Stimulated activated CD4-positive, alpha-beta T cell treated with anti-CD3 and anti-CD28 coated beads, Interleukin-1b, Interleukin-23, amount 100 ng/mL, for 4 hours (primary cell): Measurements from ENCODE around the gene LRRC37B.
"Not testable (repeated sequence)": the region's sequence is repeated elsewhere in the genome, so short reads cannot be mapped to it uniquely, and the experiment has no call there.

Experiments
- DNase-seq, 2 donors: peaks; one replicate each; pipeline ENCODE4 v3.0.0-alpha.2; 2020; ENCODE audit warnings: low read depth in 2 of 2

The LRRC37B gene

GRCh38 chr17:32041306-32041875 lies 34.2 kb downstream of the LRRC37B start:
- DNase-seq = not testable (repeated sequence)

- DNase-seq = not testable (repeated sequence)
Measured at GRCh38 chr17:32042266-32042665, 35.1 kb downstream of the LRRC37B start.

GRCh38 chr17:32045611-32046010 lies 38.4 kb downstream of the LRRC37B start:
- not testable (repeated sequence) for DNase-seq

GRCh38 chr17:32047663-32048062 lies 40.5 kb downstream of the LRRC37B start:
- DNase-seq = not testable (repeated sequence)

GRCh38 chr17:32054985-32055384 lies 47.8 kb downstream of the LRRC37B start:
- DNase-seq = not testable (repeated sequence)

- DNase-seq = not testable (repeated sequence)
Measured at GRCh38 chr17:32055425-32055824, 48.2 kb downstream of the LRRC37B start.

GRCh38 chr17:32056500-32056899 lies 49.3 kb downstream of the LRRC37B start:
- DNase-seq = not testable (repeated sequence)

- not testable (repeated sequence) for DNase-seq
Measured at GRCh38 chr17:32057460-32058105, 50.4 kb downstream of the LRRC37B start.

GRCh38 chr17:32060695-32061094 lies 53.5 kb downstream of the LRRC37B start:
- not testable (repeated sequence) for DNase-seq

GRCh38 chr17:32061840-32062239 lies 54.7 kb downstream of the LRRC37B start:
- not testable (repeated sequence) for DNase-seq

GRCh38 chr17:32064091-32064490 lies 56.9 kb downstream of the LRRC37B start:
- DNase-seq = not testable (repeated sequence)

GRCh38 chr17:32066123-32066680 lies 59.0 kb downstream of the LRRC37B start:
- not testable (repeated sequence) for DNase-seq

GRCh38 chr17:32066863-32067642 lies 59.9 kb downstream of the LRRC37B start:
- DNase-seq = peak; percentile 33 to 39

- not testable (repeated sequence) for DNase-seq
Measured at GRCh38 chr17:32069067-32069466, 61.9 kb downstream of the LRRC37B start.

- not testable (repeated sequence) for DNase-seq
Measured at GRCh38 chr17:32071961-32072360, 64.8 kb downstream of the LRRC37B start.

- not testable (repeated sequence) for DNase-seq
Measured at GRCh38 chr17:32073131-32073530, 65.9 kb downstream of the LRRC37B start.

- peak in 1 of 2 donors; percentile 45 for DNase-seq
Measured at GRCh38 chr17:32079753-32080152, 72.6 kb downstream of the LRRC37B start.

- not testable (repeated sequence) for DNase-seq
Measured at GRCh38 chr17:32083550-32083979, 76.4 kb downstream of the LRRC37B start.

- not testable (repeated sequence) for DNase-seq
Measured at GRCh38 chr17:32084003-32084941, 77.1 kb downstream of the LRRC37B start.

GRCh38 chr17:32084942-32085829 lies 78.0 kb downstream of the LRRC37B start:
- not testable (repeated sequence) for DNase-seq
